ENCODE measurements around the gene PTPRT.
"Not testable (repeated sequence)": the region's sequence is repeated elsewhere in the genome, so short reads cannot be mapped to it uniquely, and the experiment has no call there.

Gene PTPRT

GRCh38 chr20:42902509-42902908 lies 287.2 kb downstream of the PTPRT start:
- no peak for DNase-seq (ENCODE audit: low spot score)
- in situ Hi-C loops (cut with MboI; ENCODE audit: low pct_unique_long_range_greater_than_20kb, low sequenced_read_pairs, unreplicated experiment), result no loop called here
- no peak for TF ChIP-seq CTCF (IDR thresholded peaks at IDR 0.05; ENCODE audit: extremely low read depth, insufficient read depth, missing control alignments)

GRCh38 chr20:42901689-42902440 lies 287.8 kb downstream of the PTPRT start:
- DNase-seq (ENCODE audit: low spot score), result no peak
- no peak for TF ChIP-seq CTCF (IDR thresholded peaks at IDR 0.05; ENCODE audit: extremely low read depth, insufficient read depth, missing control alignments)
- in situ Hi-C loops (cut with MboI; ENCODE audit: low pct_unique_long_range_greater_than_20kb, low sequenced_read_pairs, unreplicated experiment), result no loop called here

GRCh38 chr20:42900764-42901163 lies 288.9 kb downstream of the PTPRT start:
- in situ Hi-C loops (cut with MboI; ENCODE audit: low pct_unique_long_range_greater_than_20kb, low sequenced_read_pairs, unreplicated experiment); DNase-seq (ENCODE audit: low spot score): not testable (repeated sequence)

- DNase-seq (ENCODE audit: low spot score), result no peak
- TF ChIP-seq CTCF (IDR thresholded peaks at IDR 0.05; ENCODE audit: extremely low read depth, insufficient read depth, missing control alignments), result no peak
- in situ Hi-C loops (cut with MboI; ENCODE audit: low pct_unique_long_range_greater_than_20kb, low sequenced_read_pairs, unreplicated experiment), result no loop called here
These were observed 294.7 kb downstream of the PTPRT start for GRCh38 chr20:42895020-42895419.

DNA sequence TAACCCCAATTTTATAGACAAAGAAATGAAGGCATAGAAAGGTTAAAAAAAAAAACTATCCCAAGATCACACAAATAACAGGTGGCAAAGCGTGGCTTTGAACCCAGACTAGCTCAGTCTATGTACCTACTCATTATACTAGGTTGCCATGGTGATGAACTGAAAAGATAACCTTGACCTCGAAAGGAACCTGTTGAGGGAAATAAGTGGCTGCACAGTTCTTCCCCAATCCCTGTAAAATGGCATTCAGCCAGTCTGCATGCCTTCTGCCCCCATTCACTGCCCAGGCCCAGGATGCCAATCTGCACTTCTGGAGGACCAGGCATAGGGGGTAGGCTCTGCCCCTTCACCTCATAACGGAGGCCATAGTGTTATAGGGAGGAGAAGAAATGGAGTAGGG lies 295.2 kb downstream of the PTPRT start:
- in situ Hi-C loops (cut with MboI; ENCODE audit: low pct_unique_long_range_greater_than_20kb, low sequenced_read_pairs, unreplicated experiment), result no loop called here
- TF ChIP-seq CTCF (IDR thresholded peaks at IDR 0.05; ENCODE audit: extremely low read depth, insufficient read depth, missing control alignments), result no peak
- DNase-seq (ENCODE audit: low spot score), result no peak

- TF ChIP-seq CTCF (IDR thresholded peaks at IDR 0.05; ENCODE audit: extremely low read depth, insufficient read depth, missing control alignments), result no peak
- no peak for DNase-seq (ENCODE audit: low spot score)
- in situ Hi-C loops (cut with MboI; ENCODE audit: low pct_unique_long_range_greater_than_20kb, low sequenced_read_pairs, unreplicated experiment), result no loop called here
These were observed 300.2 kb downstream of the PTPRT start for GRCh38 chr20:42889517-42889916.

DNA sequence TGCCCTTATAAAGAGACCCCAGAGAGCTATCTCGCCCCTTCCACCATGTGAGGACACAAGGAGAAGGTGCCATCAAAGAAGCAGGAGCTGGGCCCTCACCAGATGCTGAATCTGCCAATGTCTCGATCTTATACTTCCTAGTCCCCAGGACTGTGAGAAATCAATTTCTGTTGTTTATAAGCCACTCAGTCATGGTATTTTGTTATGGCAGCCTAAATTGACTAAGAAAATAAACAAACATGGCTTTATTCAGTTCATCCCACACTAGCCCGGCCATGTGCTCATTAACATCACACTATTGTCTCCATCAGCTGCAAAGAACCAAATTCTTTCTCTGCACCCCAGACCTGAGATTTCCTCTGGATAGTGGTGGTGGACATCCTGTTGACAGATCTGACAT lies 302.4 kb downstream of the PTPRT start:
- DNase-seq (ENCODE audit: low spot score), result no peak
- in situ Hi-C loops (cut with MboI; ENCODE audit: low pct_unique_long_range_greater_than_20kb, low sequenced_read_pairs, unreplicated experiment), result no loop called here
- TF ChIP-seq CTCF (IDR thresholded peaks at IDR 0.05; ENCODE audit: extremely low read depth, insufficient read depth, missing control alignments), result no peak

Measured in GM13977 (cell line).